ENCODE results near the gene OR2A42. TPM values are rescaled to one million over a fixed set of nuclear protein-coding genes. Genes with fewer than 3 reads are reported as not detected.
"Not testable (repeated sequence)": the region's sequence is repeated elsewhere in the genome, so short reads cannot be mapped to it uniquely, and the experiment has no call there.

OR2A42 gene, protein sequence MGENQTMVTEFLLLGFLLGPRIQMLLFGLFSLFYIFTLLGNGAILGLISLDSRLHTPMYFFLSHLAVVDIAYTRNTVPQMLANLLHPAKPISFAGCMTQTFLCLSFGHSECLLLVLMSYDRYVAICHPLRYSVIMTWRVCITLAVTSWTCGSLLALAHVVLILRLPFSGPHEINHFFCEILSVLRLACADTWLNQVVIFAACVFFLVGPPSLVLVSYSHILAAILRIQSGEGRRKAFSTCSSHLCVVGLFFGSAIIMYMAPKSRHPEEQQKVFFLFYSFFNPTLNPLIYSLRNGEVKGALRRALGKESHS
- not detected for total RNA-seq

DNA sequence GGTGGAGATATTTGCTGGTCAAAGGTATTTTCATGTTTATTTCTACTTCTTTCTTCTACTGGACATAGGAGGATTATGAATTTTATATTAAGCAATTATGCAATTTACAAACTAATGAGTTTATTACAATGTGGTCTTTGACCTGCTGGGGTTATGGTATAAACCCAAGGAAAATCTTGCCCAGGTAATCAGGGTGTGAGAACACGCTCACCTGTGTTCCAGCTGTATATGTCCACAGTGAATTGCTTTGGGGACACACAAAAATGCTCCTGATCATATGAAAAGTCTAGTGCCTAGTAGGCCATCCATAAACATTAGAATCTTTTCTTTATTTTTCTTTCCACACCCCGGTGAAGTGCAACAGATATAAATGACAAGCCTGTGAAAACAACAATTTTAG lies at the start of gene OR2A42:
TSS of gene OR2A42 (minus strand) at position 241 of the 400 bp plus-strand sequence. CDS start 6,762 bp downstream, outside the sequence.
- H3K36me3 Mint-ChIP-seq (ENCODE audit: low read depth); intact Hi-C loops (cut with DNase I, micrococcal nuclease): not testable (repeated sequence)

DNA sequence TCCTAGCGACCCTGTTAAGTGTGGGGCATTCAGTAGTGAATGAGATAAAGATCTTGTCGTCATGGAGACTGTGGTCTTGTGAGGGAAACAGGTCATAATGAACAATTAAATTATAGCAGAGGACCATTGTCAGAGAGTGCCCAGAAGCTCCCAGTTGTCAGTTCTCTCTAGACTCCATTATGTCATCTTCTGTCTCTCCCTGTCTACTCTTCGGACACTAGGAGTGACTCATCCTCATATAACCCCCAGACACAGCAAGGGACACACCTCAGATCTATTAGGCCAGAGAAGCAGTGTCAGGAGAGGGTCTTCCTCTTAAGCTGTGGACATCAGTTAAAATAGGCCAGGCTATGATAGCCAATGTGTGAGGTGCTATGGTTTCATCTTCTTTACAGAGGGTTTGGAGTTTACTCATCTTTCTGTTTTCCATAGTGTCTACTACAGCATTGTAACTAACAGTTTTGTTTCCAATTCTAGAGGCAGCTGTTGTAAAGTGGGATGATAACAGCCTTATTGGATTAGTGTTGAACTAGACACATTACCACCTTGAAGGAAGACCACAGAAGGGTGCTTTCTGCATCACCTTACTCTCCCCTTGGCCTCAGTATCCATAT lies 47.9 kb upstream of the OR2A42 start:
- not testable (repeated sequence) for H3K4me3 Mint-ChIP-seq

More for the DNA sequence above, at the start of gene OR2A42:
- H3K27ac Mint-ChIP-seq; H3K27me3 Mint-ChIP-seq; POLR2A ChIA-PET; ATAC-seq; DNase-seq; H3K4me3 Mint-ChIP-seq; CTCF ChIA-PET; H3K9me3 Mint-ChIP-seq (ENCODE audit: low read depth); H3K4me1 Mint-ChIP-seq: not testable (repeated sequence)

DNA sequence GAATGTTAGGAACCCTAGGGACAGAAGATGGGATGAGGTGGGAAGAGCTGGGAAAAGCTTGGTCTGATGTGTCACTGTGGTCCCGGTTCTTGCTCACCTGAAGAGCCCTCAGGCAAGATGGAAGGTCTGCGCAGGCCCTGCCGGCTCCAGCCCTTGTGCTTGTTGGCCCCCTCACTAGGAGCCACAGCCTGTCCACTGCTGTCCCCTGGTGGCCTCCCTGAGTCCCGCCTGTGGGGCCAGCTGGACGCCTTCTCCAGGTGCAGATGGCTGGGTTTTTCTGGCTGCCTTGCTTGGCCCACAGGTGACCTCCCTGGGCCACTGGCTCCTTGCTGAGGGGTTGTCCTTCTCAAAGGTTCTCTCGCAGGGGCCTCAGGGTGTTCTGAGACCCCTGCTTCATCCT lies 44.3 kb upstream of the OR2A42 start:
- POLR2A ChIA-PET; ATAC-seq; H3K36me3 Mint-ChIP-seq (ENCODE audit: low read depth); H3K9me3 Mint-ChIP-seq (ENCODE audit: low read depth); H3K4me3 Mint-ChIP-seq; H3K27me3 Mint-ChIP-seq; DNase-seq; H3K27ac Mint-ChIP-seq; H3K4me1 Mint-ChIP-seq; intact Hi-C loops (cut with DNase I, micrococcal nuclease); CTCF ChIA-PET: not testable (repeated sequence)

More for the DNA sequence above, 47.9 kb upstream of the OR2A42 start:
- POLR2A ChIA-PET; H3K27ac Mint-ChIP-seq; CTCF ChIA-PET; H3K4me1 Mint-ChIP-seq; H3K36me3 Mint-ChIP-seq (ENCODE audit: low read depth); intact Hi-C loops (cut with DNase I, micrococcal nuclease); H3K27me3 Mint-ChIP-seq; DNase-seq; H3K9me3 Mint-ChIP-seq (ENCODE audit: low read depth): not testable (repeated sequence)
- ATAC-seq = peak; percentile 62

DNA sequence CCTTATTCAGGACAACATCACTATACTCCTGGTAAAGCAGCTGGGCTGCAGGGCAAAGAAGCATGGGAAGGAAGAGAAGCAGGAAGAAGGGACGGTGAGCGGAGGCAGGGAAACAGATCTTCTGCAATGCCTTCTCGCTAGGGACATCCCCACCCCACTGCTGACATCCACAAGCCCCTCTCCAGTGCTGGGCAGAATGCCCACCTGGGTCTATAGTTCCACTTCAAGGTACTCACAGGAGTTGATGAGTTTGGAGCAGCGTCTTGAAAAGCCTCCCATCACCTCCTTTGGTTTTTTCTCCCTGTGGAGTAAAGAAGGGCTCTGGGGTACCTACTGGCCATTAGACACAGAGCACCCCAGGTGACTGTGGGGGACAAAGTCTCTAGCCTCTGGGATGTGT lies 43.1 kb upstream of the OR2A42 start:
- H3K27me3 Mint-ChIP-seq; H3K9me3 Mint-ChIP-seq (ENCODE audit: low read depth); H3K4me3 Mint-ChIP-seq; H3K36me3 Mint-ChIP-seq (ENCODE audit: low read depth); H3K4me1 Mint-ChIP-seq; H3K27ac Mint-ChIP-seq; ATAC-seq; CTCF ChIA-PET; POLR2A ChIA-PET; intact Hi-C loops (cut with DNase I, micrococcal nuclease); DNase-seq: not testable (repeated sequence)

DNA sequence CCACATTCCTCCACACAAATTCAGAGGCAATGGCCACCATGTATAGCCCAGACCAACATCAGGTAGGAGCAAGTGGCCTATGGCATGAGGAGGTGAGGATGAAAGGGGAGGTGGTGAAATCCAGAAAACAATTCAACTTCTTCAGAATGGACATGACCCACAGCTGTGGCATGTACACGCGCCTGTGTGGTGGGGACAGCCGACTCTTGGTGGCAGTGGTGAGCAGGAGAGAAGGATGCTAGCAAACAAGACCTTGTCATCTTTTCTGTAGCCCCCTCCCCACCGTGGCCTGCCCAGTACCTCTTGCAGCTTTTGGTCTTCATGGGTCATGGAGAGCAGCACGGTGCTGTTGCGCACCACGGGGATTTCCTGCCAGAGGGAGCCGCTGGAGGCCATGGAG lies 42.6 kb upstream of the OR2A42 start:
- ATAC-seq; DNase-seq; CTCF ChIA-PET; H3K27ac Mint-ChIP-seq; H3K9me3 Mint-ChIP-seq (ENCODE audit: low read depth); H3K36me3 Mint-ChIP-seq (ENCODE audit: low read depth); H3K27me3 Mint-ChIP-seq; H3K4me3 Mint-ChIP-seq; POLR2A ChIA-PET; H3K4me1 Mint-ChIP-seq; intact Hi-C loops (cut with DNase I, micrococcal nuclease): not testable (repeated sequence)

DNA sequence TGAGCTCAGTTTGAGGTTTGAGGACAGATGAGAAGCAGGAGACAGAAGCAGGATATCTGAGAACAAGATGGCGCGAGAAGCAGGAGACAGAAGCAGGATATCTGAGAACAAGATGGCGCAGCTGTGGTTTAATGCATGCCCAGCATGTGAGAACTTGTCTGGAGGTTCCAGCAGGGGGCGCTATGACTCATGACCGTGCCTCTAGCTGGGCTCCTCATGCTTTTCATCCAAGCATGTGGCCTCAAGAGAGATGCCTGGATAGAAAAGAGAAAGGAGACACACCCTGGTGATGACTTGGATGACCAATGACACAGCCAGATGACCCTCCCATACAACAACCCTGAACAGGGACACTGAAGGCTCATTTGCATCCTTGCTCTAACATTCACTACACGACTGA lies 40.6 kb upstream of the OR2A42 start:
- DNase-seq; H3K36me3 Mint-ChIP-seq (ENCODE audit: low read depth); CTCF ChIA-PET; POLR2A ChIA-PET; H3K27me3 Mint-ChIP-seq; H3K27ac Mint-ChIP-seq; H3K4me1 Mint-ChIP-seq; H3K4me3 Mint-ChIP-seq; H3K9me3 Mint-ChIP-seq (ENCODE audit: low read depth); intact Hi-C loops (cut with DNase I, micrococcal nuclease): not testable (repeated sequence)
- ATAC-seq = peak; percentile 69

DNA sequence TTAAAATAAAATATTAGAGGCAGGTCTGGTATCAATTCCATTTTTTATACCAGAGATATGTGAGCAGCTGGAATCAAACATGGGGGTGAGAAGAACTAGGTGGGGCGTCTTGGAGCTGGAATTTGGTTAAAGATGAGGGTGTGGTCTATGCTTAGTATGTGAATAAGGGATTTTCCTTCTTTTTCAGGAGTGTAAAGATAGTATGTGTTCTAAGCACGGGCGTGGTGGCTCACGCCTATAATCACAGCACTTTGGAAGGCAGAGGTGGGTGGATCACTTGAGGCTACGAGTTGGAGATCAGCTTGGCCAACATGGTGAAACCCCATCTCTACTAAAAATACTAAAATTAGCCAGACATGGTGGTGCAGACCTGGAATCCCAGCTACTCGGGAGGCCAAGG lies 35.9 kb upstream of the OR2A42 start:
- ATAC-seq, H3K4me3 Mint-ChIP-seq, POLR2A ChIA-PET: not testable (repeated sequence)

DNA sequence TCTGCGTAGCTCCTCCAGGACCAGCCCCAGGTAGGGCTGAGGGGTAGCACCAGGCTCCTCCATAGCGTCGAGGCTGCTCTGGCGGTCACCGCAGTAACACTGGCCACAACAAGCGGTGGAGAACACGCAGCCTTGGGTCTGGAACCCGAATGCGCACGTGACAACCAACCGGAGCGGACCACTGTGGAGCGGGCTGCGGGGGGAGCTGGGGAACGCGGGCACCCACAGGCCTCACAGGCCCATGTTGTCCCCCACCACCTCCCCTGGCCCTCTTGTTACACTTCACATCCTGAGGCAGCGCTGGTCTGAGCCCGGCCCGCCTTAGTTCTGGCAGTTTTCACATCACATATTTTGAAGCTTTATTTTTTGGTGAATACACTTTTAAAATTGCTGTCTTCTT lies 29.8 kb upstream of the OR2A42 start, which contains the start of gene CTAGE8:
TSS of gene CTAGE8 (minus strand) at position 101 of the 400 bp plus-strand sequence. CDS start at position 63, 38 bp downstream.
- DNase-seq; CTCF ChIA-PET; H3K4me1 Mint-ChIP-seq; H3K27me3 Mint-ChIP-seq; H3K27ac Mint-ChIP-seq; H3K36me3 Mint-ChIP-seq (ENCODE audit: low read depth); H3K4me3 Mint-ChIP-seq; H3K9me3 Mint-ChIP-seq (ENCODE audit: low read depth); ATAC-seq; POLR2A ChIA-PET; intact Hi-C loops (cut with DNase I, micrococcal nuclease): not testable (repeated sequence)

More for the DNA sequence above, 35.9 kb upstream of the OR2A42 start:
- H3K27me3 Mint-ChIP-seq; DNase-seq; H3K36me3 Mint-ChIP-seq (ENCODE audit: low read depth); H3K27ac Mint-ChIP-seq; CTCF ChIA-PET; intact Hi-C loops (cut with DNase I, micrococcal nuclease); H3K4me1 Mint-ChIP-seq; H3K9me3 Mint-ChIP-seq (ENCODE audit: low read depth): not testable (repeated sequence)

DNA sequence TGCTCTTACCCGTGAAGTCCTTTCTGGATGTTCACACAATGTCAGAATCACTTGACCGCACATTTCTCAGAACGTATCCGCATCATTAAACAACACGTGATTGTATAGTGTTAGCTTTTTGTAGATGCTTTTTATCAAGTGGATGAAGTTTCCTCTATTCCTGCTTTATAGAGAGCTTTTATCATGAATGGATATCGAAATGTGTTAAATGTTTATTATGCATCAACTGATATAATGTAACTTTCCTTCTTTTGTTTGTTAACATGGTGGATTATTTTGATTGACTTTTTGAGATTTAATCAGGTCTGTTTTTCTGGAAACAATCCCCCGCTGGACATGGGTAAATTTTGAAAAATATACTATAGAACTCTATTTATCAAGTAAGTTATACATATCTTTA lies 25.3 kb upstream of the OR2A42 start, which contains the start of gene OR2A7:
TSS of gene OR2A7 (minus strand) at position 101 of the 400 bp plus-strand sequence. CDS start 5,164 bp downstream, outside the sequence.
- H3K36me3 Mint-ChIP-seq (ENCODE audit: low read depth); H3K9me3 Mint-ChIP-seq (ENCODE audit: low read depth); H3K4me3 Mint-ChIP-seq; H3K27ac Mint-ChIP-seq; H3K4me1 Mint-ChIP-seq; ATAC-seq; H3K27me3 Mint-ChIP-seq; CTCF ChIA-PET; POLR2A ChIA-PET; intact Hi-C loops (cut with DNase I, micrococcal nuclease); DNase-seq: not testable (repeated sequence)

DNA sequence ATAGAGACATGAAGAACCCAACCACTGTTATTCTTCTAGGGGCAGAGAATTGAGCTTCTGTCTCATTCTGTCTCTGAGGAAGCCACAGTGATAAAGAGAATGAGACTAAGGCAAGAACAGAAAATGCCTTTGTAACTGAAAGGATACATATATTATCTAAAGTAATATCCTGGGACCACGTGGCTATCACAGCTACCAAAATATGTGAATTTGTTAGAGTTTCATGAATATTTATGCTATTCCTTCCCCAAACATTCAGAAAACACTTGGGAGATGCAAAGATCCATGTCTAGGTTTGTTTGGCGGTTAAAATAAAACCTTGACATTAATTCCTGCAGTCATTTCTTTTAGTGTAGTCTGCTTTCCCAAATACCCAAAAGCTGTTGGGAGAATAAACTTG lies 22.7 kb upstream of the OR2A42 start:
- POLR2A ChIA-PET; H3K36me3 Mint-ChIP-seq (ENCODE audit: low read depth); CTCF ChIA-PET; H3K27ac Mint-ChIP-seq; H3K4me1 Mint-ChIP-seq; H3K27me3 Mint-ChIP-seq; intact Hi-C loops (cut with DNase I, micrococcal nuclease); H3K9me3 Mint-ChIP-seq (ENCODE audit: low read depth); DNase-seq; H3K4me3 Mint-ChIP-seq; ATAC-seq: not testable (repeated sequence)

DNA sequence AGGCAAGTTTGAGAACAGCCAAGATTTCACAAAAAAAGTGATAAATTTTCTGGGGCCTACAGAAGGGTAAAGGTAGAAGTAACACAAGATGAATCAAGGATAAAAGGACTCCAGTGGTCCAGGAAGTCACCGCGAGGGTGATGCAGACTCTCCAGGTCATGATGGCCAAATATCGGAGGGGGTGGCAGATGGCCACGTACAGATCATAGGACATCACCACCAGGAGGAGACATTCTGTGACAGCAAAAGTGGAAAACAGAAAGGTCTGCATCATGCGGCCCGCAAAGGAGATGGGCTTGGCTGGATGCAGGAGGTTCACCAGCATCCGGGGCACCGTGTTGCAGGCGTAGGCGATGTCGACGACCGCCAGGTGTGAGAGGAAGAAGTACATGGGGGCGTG lies 19.7 kb upstream of the OR2A42 start:
- H3K4me1 Mint-ChIP-seq; DNase-seq; H3K27ac Mint-ChIP-seq; CTCF ChIA-PET; H3K9me3 Mint-ChIP-seq (ENCODE audit: low read depth); ATAC-seq; H3K4me3 Mint-ChIP-seq; H3K36me3 Mint-ChIP-seq (ENCODE audit: low read depth); intact Hi-C loops (cut with DNase I, micrococcal nuclease); H3K27me3 Mint-ChIP-seq; POLR2A ChIA-PET: not testable (repeated sequence)

DNA sequence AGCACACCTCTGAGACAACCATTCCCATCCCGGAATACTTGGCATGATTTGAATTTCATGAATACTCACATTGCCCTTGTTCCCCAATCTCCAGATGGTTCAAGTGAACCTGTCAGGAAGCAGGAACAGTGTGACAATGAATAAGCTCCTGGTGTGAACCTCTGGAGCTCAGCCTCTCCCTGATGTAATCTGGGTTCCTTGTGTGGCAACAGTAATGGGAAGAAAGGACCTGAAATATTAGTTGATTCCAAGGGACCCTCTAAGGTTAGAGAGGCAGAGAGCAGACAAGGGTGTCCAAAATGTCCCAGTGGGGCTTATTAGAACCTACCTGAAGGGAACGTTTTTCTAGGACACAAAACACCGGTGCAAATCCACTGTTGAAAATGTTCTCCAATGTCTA lies 16.7 kb upstream of the OR2A42 start:
- ChIA-PET CTCF (no interaction called here), POLR2A (no interaction called here)
- H3K9me3 Mint-ChIP-seq (ENCODE audit: low read depth) = no peaks in the 10 kb centered on the region
- no peaks in the 10 kb centered on the region for H3K27me3 Mint-ChIP-seq
- intact Hi-C loops (cut with DNase I, micrococcal nuclease) = no loop called here
- no peak overlapping the region for H3K4me3 Mint-ChIP-seq
- DNase-seq (no peak), ATAC-seq (no peak)
- H3K4me1 Mint-ChIP-seq = no peaks in the 10 kb centered on the region
- H3K36me3 Mint-ChIP-seq (ENCODE audit: low read depth) = no peaks in the 10 kb centered on the region
- H3K27ac Mint-ChIP-seq = no peak overlapping the region
